Activated CD8-positive, alpha-beta T cell treated with anti-CD3 and anti-CD28 coated beads for 36 hours (primary cell): ENCODE data around the gene PARP1. TPM values are rescaled to one million over a fixed set of nuclear protein-coding genes. Genes with fewer than 3 reads are reported as not detected.

Experiments used
- ATAC-seq: fragments of 200-7000 bp; cut with Tn5 transposase; one replicate; pipeline ENCODE4 v1.10.0; 2021; ENCODE audit warnings: mild to moderate bottlenecking, moderate library complexity
- CTCF ChIA-PET: fragments of 350-600 bp; sonication (Branson Sonifier 250); formaldehyde crosslinking; loops from one replicate; lab custom pipeline; 2021; ENCODE audit warnings: antibody characterized with exemption; lab: Charles Lee
- POLR2A ChIA-PET: fragments of 350-600 bp; sonication (Branson Sonifier 250); formaldehyde crosslinking; loops from one replicate; lab custom pipeline; 2021; ENCODE audit warnings: antibody characterized with exemption; lab: Charles Lee
- DNase-seq: peaks from one replicate; pipeline ENCODE4 v3.0.0-alpha.2; 2020
- H3K27ac Mint-ChIP-seq: one replicate; pipeline ENCODE4 v1.8.0; 2021; ENCODE audit warnings: mild to moderate bottlenecking, mixed read lengths
- H3K27me3 Mint-ChIP-seq: one replicate; pipeline ENCODE4 v1.8.0; 2021; ENCODE audit warnings: mixed read lengths
- H3K36me3 Mint-ChIP-seq: one replicate; pipeline ENCODE4 v1.8.0; 2021; ENCODE audit warnings: low read depth, mixed read lengths
- H3K4me1 Mint-ChIP-seq: one replicate; pipeline ENCODE4 v1.8.0; 2021; ENCODE audit warnings: low read depth, mixed read lengths
- H3K4me3 Mint-ChIP-seq: one replicate; pipeline ENCODE4 v1.8.0; 2021; ENCODE audit warnings: mild to moderate bottlenecking, moderate library complexity, mixed read lengths
- H3K9me3 Mint-ChIP-seq: one replicate; pipeline ENCODE4 v1.8.0; 2021; ENCODE audit warnings: mixed read lengths
- CTCF ChIP-seq: fragments of 200-600 bp; IDR thresholded peaks from one replicate; pipeline ENCODE4 v1.8.0; 2022; ENCODE audit warnings: antibody characterized with exemption, mild to moderate bottlenecking
- intact Hi-C: fragments of 100-400 bp; cut with micrococcal nuclease; formaldehyde crosslinking; loops from one replicate; pipeline ENCODE4 v1.10.0; 2022
- total RNA-seq, 2 experiments: library from RNA; stranded (reverse); gene quantifications; one replicate each; pipeline ENCODE4 v1.2.3, GENCODE V29; 2021

The PARP1 gene
- total RNA-seq, 2 experiments from 2014 or later: 203 to 206 TPM

DNA sequence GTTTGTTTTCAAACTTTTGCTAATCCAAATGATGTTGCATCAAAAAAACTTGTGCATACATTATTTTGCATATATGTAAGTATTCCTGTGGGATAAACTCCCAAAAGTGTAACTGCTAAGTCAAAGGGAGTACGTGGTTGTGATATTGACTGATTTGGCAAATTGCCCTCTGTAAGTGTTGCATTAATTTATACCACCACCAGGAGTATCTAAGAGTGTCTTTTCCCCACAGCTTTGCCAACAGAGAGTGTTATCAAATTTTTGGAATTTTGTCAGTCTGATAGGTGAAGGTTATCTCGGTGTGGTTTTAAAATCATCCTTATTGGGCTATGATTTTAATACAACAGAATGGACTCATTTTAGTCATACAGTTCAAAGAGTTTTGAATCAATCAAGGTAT lies 30.1 kb upstream of the PARP1 start:
- Mint-ChIP-seq H3K4me3 (no peak overlapping the region), H3K36me3 (no peaks in the 10 kb centered on the region), H3K27ac (no peak overlapping the region), H3K27me3 (no peaks in the 10 kb centered on the region), H3K4me1 (no peaks in the 10 kb centered on the region), H3K9me3 (no peaks in the 10 kb centered on the region)
- no peak for TF ChIP-seq CTCF
- CTCF ChIA-PET: interaction anchor here (4.6 kb wide), 1 partner anchor 30 kb away, joined by 20 read pairs; the partner anchor contains the start of gene PARP1
- no peak for DNase-seq
- ATAC-seq: no peak
- POLR2A ChIA-PET: interaction anchor here (0.8 kb wide), 1 partner anchor 439 kb away, joined by 3 read pairs; the partner anchor contains the start of gene SDE2
- intact Hi-C loops: no loop called here

- ChIA-PET POLR2A (interaction anchor here (0.7 to 1.5 kb wide), 3 partner anchors 24 to 437 kb away, joined by 3 to 4 read pairs (median 3); partner anchors contain the start of genes PARP1 and SDE2), CTCF (interaction anchor here (1.1 to 4.6 kb wide), 2 partner anchors 29 to 76 kb away, joined by 3 to 20 read pairs; partner anchors contain the start of gene PARP1)
- ATAC-seq: no peak
- Mint-ChIP-seq H3K27me3 (no peaks in the 10 kb centered on the region), H3K9me3 (no peaks in the 10 kb centered on the region), H3K4me1 (no peaks in the 10 kb centered on the region), H3K27ac (no peak overlapping the region), H3K4me3 (no peak overlapping the region), H3K36me3 (no peaks in the 10 kb centered on the region)
- TF ChIP-seq CTCF: no peak
- DNase-seq: no peak
- intact Hi-C loops: no loop called here
These were observed 29.1 kb upstream of the PARP1 start for GRCh38 chr1:226436855-226437491.

DNA sequence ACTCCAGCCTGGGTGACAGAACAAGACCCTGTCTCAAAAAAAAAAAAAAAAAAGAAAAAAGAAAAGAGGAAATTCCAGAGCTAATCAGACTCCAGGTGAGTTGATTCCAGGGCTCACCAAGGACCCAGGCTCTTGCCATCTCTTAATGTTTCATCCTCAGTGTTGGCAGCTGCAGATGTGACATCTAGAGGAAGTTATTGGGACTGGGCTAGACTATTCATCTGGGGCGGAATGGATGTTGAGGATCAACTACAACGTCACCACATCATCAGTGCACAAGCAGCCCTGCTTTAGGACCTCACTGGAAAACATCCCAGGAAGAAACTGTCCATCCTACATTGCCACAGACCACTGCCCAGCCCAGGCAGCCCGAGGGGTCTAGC lies 28.6 kb upstream of the PARP1 start:
- ChIA-PET POLR2A (interaction anchor here (0.7 to 1.5 kb wide), 3 partner anchors 23 to 33 kb away, joined by 3 to 4 read pairs (median 4); partner anchors contain the start of gene PARP1), CTCF (interaction anchor here (1.1 to 4.6 kb wide), 3 partner anchors 8 to 77 kb away, joined by 3 to 20 read pairs (median 3); partner anchors contain the start of gene PARP1)
- Mint-ChIP-seq H3K4me1 (no peaks in the 10 kb centered on the region), H3K36me3 (no peaks in the 10 kb centered on the region), H3K27ac (no peak overlapping the region), H3K27me3 (no peaks in the 10 kb centered on the region), H3K9me3 (no peaks in the 10 kb centered on the region), H3K4me3 (no peak overlapping the region)
- DNase-seq (no peak), ATAC-seq (no peak)
- intact Hi-C loops: no loop called here
- no peak for TF ChIP-seq CTCF

DNA sequence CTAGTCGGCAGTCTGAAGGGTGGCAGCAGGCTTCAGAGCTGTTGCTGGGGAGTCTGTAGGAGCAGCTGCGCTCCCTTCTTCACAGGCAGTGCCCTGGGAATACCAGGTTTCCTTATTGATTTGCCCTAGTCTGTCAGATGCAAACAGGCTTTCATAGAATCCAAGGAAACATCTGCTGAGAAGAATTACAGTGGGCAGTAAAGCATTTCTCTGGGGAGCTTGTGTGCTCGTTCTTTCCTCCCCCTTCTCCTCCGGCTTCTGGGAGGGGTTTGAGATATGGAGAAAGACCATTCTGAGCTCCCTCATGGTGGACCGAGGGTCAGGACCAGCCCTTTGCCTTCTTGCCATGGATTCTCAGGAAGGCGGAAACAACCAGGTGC lies 25.4 kb upstream of the PARP1 start:
- ATAC-seq: no peak
- CTCF ChIA-PET: no interaction called here
- intact Hi-C loops: no loop called here
- Mint-ChIP-seq H3K27me3 (no peaks in the 10 kb centered on the region), H3K4me3 (no peak overlapping the region), H3K9me3 (no peaks in the 10 kb centered on the region), H3K4me1 (peaks cover 12% of the 10 kb centered on the region), H3K27ac (no peak overlapping the region), H3K36me3 (no peaks in the 10 kb centered on the region)
- POLR2A ChIA-PET: no interaction called here
- no peak for DNase-seq
- no peak for TF ChIP-seq CTCF
